Renal cortical epithelial cell (primary cell): ENCODE data around the gene CDK5RAP2. TPM values are rescaled to one million over a fixed set of nuclear protein-coding genes. Genes with fewer than 3 reads are reported as not detected.
"Not testable (repeated sequence)": the region's sequence is repeated elsewhere in the genome, so short reads cannot be mapped to it uniquely, and the experiment has no call there.

Source experiments
- DNase-seq: peaks from one replicate; pipeline ENCODE4 v3.0.0-alpha.2; 2011; ENCODE audit warnings: low read depth
- total RNA-seq: library from RNA; depleted of rRNA; stranded (reverse); fragments of >200 nt; gene quantifications from 2 replicates; pipeline ENCODE4 v1.2.3, GENCODE V29; 2014

CDK5RAP2 gene
- total RNA-seq, 1 donor from 2014 or later, result 47.7 TPM

DNA sequence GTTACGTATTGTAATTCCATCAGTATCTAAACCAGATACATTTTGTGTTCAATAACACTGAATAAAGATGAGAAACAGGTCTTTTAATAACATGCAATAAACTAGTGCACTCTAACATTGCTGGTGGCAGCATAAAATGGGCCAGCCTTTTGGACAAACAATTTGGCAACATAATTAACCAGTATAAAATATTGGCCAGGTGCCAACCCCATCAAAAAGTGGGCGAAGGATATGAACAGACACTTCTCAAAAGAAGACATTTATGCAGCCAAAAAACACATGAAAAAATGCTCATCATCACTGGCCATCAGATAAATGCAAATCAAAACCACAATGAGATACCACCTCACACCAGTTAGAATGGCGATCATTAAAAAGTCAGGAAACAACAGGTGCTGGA is 64.5 kb downstream of the CDK5RAP2 start:
- DNase-seq, result not testable (repeated sequence)

DNA sequence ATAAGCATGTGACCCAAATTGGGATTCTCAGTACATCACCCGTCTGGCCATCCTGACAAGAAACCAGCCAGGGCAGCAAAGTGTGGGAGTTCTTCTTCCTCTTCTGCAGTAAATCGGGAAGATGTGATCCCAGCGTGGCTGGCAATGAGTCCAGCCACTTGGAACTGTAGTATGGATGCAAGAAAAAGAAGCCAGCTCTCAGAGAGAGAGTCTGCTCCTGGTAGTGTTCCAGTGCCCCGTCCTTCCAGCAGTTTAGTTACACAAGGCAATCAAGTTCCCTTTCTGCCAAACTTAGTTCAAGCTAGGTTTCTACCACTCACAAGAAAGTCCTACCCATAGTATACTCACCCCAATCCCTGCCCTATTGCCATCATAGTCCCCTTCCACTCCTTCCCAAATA is 65.6 kb downstream of the CDK5RAP2 start:
- no peak for DNase-seq

DNA sequence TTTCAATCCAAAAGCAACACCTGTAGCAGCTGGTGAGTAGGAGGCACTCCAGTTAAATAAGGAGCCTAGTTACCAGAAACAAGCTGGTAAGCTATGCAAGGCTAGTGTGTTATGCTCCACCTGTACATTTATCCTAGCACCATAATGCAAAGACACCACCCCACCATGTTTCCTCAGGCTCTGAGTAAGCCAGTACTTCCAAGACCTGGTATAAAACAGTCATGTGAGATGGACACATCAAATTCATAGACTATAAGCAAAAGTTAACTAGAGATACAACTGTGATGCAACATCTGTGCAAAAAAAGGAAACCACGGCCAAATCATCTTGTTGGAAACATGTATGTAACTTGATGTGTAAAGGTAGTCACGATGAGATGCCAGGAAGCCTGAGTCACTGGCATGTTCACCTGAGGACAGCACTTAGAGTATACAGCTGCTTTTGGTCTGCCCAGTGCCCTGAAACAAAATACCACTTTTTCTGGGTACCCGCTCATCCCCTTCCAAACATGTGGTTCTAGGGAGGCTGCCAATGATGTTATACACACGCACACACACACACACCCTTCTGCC is 66.1 kb downstream of the CDK5RAP2 start:
- DNase-seq, result no peak

DNA sequence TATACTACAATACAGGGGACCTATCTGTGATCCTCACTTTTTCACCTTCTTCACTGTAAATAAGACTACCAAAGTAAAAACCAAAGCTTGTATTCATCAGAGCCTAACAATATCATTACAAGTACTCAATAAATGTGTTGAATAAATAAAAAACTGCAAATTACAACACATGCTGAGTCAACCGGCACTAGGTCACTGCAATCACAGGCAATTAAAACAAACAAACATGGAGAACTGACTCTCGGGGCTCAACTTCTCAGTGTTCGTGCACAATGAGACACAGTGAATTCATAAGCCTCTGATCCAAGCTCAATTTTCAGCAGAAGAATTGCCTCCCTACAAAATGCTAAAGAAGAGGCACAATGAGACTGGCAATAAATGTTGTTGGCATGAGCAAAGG is 69.2 kb downstream of the CDK5RAP2 start:
- no peak for DNase-seq

DNA sequence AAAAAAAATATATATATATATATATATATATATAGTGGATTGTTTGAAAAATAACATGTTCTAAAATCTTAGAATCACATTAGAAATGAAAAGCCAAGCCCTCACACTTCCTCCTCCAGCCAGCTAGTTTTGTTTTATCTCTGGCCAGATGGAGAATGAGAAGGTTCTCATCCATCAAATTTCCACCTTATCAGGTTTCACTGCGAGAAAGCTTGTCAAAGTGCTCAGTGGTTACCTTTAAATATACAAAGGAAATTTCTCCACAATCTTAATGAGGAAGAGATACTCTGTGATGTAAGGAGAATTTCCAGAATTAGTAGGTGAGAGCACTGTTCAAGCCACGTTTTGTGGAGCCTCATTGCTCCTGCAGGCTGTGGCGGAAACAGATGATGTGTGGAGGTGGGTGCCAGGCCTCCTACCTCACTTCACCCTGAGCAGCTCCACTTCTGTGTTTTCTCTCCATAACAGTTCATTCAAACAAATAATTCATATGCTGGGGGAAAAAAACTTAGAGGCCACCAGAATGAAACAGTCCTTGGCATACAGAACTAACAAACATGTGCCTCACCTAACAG is 71.9 kb downstream of the CDK5RAP2 start:
- DNase-seq, result no peak

DNA sequence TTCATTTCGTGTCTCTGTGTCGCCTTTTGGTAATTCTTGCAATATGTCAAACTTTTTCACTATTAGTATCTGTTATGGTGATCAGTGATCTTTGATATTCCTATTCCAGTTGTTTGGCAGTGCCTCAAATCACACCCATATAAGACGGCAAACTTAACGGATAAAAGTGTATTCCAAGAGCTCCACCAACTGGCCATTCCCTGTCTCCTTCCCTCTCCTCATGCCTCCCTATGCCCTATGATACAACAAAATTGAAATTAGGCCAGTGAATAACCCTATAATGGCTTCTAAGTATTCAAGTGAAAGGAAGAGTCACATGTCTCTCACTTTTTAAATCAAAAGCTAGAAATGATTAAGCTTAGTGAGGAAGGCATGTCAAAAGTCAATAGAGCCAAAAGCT is 74.8 kb downstream of the CDK5RAP2 start:
- no peak for DNase-seq

DNA sequence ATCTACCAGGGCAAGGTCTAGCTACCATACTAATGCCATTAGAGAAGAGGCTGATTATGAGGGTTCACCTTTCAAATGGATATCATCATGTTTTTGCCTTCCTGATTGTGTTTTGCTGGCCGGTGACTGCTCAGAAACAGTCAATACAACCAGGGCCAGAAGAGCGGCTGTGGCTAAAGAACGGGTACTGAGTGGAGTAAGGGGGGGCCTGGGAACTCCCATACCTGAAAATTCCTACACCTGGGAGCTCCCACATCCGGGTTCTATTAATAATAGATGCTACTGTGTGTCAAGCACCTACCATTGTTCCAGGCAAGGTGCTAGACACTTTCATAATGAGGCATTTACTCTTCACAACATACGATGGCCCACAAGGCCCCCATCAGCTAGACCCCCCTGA is 79.2 kb downstream of the CDK5RAP2 start:
- DNase-seq, result no peak

DNA sequence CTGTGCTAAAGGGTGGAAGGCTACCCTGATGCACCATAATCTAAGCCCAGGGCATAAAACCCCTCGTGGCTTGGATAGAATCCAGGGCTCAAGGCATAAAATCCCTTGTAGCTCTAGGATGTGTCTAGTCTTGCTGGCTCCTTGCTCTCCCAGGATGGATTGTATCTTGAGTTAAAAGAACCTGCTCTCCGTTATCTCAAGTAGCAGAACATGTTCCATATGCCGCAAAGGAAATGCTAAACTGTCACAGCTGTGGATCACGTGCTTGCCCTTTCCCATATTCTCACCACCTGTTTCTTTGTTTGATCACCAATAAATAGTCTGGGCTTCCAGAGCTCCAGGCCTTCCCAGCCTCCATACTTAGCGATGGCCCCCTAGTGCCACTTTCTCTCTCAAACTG is 82.1 kb downstream of the CDK5RAP2 start:
- DNase-seq, result not testable (repeated sequence)

DNA sequence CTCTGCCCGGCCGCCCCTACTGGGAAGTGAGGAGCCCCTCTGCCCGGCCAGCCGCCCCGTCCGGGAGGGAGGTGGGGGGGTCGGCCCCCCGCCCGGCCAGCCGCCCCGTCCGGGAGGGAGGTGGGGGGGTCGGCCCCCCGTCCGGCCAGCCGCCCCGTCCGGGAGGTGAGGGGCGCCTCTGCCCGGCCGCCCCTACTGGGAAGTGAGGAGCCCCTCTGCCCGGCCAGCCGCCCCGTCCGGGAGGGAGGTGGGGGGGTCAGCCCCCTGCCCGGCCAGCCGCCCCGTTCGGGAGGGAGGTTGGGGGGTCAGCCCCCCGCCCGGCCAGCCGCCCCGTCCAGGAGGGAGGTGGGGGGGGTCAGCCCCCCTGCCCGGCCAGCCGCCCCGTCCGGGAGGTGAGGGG is 83.5 kb downstream of the CDK5RAP2 start:
- not testable (repeated sequence) for DNase-seq

DNA sequence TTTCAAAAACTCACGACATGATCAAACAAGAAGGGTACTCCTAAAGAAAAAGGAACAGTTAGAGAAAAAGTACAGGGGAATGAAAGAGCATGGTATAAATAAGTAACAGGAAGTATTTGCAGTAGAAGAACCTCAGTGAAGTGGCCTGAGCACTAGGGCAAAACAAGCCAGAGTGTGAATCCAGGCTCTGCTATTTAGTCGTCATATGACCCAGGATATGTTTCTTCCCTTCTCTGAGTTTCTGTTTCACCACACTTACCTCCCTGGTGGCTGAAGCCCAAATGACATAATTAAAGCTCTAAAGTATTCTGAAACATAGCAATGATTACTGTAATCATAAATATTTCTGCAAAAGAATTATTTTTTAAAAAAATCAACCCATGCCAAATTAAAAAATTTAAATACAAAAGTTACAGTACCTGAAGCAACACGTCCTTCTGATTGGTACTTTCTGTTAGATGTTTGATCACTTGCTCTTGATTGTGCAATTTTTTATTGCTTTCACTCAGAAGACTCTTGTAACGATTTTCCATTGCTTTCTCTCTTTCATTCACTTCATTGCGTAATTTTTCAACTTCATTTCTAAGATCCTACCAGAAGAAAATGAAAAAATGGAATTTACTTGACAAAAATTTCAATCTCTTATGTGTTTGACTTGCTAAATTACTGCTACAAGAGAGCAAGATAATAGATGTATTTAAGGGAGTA is 88.9 kb downstream of the CDK5RAP2 start:
- DNase-seq, result peak; percentile 38

DNA sequence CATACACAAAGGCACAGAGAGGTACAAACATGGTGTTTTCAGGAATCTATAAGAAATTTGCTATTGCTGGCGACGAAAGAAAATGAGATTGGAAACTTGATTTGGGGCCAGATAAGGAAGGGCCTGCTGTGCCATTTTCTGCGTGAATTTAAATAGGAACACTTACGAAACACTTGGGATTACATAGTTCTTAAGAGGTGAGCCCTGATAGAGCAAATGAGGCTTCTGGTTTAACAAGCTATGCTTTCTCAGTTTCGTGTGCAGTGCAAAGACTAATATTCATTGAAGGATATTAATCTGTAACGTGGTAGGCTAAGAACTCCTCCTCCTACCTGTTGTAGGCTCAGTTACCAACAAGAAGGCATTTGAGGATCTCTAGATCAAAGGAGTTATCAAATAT is 93.1 kb downstream of the CDK5RAP2 start:
- DNase-seq, result no peak

DNA sequence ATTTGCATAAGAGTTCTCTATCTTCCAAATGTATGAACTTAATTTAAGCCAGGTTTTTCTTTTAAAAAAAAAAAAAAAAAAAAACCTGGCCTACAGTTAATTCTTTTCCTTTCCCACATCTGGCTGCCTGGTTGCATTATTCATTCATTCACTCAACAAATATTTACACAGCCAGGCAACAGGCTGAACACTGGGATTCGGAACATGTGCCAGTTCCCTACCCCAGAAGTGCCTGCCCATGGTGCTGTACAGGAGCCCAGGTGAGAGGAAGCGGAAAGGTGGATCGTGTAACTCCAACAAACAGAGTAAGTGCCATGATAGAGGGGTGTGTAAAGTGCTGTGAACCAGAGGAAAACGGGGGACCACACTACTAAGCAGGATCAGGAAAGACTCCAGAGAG is 93.6 kb downstream of the CDK5RAP2 start:
- no peak for DNase-seq

DNA sequence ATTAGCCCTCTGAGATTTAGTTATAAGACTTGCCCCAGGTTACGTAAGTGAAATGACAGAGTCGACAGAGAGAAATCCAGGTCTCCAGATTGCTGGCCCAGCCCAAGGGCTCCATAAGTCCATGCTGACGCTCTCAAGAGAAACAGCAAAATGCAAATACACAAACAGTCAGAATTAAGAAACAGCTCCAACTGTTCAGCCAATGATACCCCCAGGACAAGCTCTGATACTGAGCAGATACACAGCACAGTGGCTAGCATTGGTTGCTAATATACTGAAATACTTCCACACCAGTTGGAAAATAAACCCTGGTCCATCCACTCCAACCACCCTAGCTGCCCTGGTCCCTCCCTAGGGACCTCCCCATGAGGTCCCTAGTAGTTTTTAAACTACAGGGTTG is 94.2 kb downstream of the CDK5RAP2 start:
- no peak for DNase-seq

DNA sequence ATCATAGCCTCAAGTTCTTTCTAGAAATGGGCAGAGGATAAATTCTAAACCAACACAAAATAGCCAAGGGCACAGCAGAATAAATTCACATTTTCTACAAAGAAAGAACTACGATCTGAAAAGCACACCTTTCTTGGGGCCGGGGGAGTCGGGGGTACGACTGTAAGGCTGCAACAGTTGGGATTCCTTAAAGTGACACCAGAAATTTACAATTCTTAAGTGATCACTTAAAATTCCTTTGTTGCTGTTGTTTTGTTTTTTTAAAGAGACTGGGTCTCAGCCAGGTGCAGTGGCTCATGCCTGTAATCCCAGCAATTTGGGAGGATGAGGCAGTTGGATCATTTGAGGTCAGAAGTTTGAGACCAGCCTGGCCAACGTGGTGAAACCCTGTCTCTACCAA is 95.8 kb downstream of the CDK5RAP2 start:
- DNase-seq, result no peak

DNA sequence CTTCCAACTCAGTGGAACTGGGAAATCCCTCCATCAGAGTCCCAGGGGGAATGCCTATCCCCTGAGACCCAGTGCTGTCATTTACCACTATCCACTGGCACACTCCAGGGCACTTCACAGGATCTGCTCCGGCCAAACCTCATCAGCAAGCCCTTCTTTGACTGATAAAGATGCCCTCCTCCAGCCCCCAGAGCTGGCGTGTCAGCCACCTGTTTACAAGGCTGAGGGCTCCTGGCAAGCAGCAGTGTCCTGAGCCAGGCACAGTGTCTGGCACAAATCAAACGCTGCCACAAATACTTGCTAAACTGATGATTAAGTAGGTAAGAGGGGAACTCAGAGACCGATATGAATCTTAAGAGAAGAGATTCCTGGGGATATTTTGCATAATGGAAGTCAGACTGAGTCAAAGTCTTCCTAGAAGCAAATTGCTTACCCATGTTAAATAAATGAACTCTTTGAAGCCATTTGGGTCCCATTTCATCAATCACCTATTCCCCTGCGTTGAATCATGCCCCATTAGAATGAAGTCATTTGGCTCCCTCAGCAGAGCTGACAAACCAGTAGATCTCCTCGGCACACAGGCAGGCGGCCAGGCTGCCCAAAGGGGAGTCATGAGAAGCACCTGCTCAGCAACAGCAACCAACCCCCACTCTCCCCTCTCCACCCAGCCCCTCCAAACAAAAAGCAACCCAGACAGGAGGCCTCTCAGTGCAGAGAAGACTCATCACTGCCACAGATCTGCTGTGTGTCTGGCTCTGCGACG is 97.4 kb downstream of the CDK5RAP2 start:
- no peak for DNase-seq

DNA sequence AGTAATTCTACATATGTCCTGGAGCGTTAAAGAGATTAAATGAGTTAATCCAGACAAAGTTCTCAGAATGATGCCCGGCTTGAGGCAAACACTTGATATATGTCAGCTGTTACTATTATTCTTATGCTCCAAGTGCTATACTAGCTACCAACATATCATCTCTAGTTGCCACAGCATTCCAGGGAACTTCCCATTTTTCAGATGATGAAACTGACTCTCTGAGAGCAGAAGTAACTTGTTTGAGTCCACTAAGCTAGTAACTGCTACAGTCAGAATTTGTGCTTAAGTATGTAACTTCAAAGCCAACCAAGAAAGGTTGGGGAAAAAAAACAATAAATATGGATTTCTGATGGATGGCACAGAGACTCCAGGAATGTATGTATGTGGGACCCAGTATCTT is 98.1 kb downstream of the CDK5RAP2 start:
- DNase-seq, result no peak

DNA sequence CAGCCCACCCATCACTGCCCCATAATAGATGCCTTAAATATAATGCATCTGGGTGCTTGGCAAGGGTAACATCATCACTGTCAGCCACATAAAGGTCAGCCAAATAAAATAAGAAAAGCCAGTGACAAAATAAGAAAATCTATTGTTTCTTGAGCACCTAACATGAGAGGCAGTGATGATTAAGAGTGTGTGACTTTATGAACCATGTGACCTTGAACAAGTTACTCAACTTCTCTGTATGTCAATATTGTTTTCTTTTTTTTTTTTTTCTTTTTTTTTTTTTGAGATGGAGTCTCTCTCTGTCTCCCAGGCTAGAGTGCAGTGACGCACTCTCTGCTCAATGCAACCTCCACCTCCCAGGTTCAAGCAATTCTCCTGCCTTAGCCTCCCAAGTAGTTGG is 98.7 kb downstream of the CDK5RAP2 start:
- DNase-seq, result peak; percentile 43

DNA sequence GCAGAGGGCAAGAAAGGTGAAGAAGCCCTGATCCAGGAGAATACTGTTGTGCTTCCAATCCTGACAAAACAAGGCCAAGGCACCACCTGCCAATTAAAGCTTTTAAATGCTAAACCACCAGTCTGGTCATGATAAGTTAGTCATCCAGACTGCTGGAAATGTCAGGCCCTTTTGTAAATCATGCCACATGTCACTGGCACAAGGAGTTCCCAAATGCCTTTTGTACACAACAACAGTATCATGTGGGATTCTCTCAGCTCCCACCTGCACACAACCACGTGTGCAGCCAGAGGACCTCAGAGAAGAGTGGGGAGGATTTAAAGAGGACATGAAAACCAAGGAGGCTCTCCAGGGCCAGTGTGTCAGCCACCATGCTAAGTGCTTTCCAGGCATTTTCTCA is 99.3 kb downstream of the CDK5RAP2 start:
- peak; percentile 87 for DNase-seq

DNA sequence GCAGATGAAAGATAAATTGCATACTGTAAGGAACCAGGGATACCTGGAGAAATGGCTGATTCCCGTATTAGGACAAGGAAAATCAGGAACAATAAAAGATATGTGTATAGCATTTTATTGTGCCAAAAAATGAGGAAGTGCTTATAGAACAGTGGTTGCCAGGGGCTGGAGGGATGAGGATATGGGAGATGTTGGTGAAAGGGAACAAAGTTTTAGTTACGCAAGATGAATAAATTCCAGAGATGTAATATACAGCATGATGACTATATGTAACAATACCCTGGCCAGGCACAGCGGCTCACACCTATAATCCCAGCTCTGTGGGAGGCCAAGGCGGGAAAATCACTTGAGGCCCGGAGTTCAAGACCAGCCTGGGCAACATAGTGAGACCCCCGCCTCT is 101.8 kb downstream of the CDK5RAP2 start:
- DNase-seq, result no peak

DNA sequence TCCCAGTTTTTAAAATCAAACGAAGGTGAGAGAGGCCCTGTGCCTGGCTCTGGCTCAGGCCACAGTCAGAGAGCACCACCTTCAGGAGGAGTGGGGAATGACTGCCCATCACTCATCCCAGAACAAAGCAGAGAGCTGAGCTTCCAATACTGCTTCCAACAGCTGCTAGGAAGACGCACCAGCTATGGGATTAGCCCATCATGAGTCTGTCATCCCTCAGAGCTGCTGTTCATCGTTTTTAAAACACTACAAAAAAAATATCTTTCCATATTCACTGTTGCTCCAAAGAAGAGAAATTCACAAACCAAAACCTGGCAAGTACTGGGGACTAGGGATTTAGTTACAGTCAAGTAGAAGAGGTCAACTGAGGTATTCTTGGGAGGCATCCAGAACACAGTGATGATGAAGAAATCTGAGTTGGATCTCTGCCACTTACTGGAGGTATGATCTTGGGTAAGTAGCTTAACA is 102.4 kb downstream of the CDK5RAP2 start:
- peak; percentile 91 for DNase-seq

DNA sequence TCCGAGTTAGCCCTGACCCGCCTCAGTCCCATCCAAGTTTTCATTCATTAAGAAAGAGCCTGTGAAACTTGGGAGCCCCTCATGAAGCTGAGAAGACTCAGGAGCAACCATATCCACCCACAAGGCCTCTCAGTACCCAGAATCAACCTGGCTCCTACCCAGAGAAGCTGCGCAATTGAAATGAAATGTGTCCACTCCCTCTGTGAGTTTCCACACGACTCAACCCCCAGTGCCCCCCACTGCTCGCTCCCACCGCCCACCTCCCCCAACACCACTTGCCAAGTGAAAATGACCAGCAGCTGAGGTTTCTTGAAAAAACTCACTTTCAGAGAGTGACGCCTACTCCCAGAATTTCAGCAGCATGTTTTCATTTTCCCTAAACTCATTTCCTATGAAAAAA is 104.6 kb downstream of the CDK5RAP2 start:
- no peak for DNase-seq

DNA sequence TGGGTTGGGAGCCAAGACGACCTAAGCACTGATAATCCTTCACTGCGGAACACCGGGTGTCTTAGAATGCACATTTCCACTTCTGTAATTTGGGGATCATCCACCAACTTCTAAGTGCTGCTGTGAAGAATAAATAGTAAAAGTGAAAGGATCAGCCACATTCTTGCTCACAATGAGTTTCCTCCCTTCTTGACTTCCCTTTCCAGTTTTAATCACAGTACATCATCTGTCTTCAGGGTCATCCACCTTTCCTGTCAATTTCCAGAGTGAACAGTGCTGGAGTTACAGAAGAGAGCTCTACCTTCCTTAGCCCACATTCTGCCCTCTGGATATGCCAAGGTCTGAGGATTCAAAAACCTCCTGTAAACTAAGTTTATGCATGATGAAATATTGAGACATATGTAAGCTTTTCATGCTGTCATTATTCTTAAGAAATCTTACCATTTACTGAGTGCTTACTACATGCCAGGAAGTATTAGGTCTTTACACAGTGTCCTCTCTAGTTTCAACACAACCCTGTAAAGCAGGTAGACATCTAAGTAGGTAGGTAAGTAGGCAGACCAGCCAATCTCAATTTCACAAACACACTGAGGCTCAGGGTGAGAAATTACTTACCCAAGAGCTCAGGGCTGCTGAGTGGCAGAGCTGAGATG is 105.2 kb downstream of the CDK5RAP2 start:
- no peak for DNase-seq
